Stomach (tissue), 4 donors: ENCODE results near the gene ACACB.

Source experiments
- CTCF ChIP-seq, 7 experiments: fragments of 450-650 bp in 4 of 7; fragments of 200-600 bp in 3 of 7; sonication (generic) in 3 of 7; IDR thresholded peaks; one replicate each; pipeline ENCODE4 v1.5.1; 2016 to 2019; ENCODE audit warnings: antibody characterized with exemption in 7 of 7, control low read depth in 2 of 7, mild to moderate bottlenecking in 1 of 7
- EP300 ChIP-seq: sonication (generic); formaldehyde crosslinking; IDR thresholded peaks from one replicate; pipeline ENCODE4 v1.6.1; 2017; ENCODE audit warnings: antibody characterized with exemption

DNA sequence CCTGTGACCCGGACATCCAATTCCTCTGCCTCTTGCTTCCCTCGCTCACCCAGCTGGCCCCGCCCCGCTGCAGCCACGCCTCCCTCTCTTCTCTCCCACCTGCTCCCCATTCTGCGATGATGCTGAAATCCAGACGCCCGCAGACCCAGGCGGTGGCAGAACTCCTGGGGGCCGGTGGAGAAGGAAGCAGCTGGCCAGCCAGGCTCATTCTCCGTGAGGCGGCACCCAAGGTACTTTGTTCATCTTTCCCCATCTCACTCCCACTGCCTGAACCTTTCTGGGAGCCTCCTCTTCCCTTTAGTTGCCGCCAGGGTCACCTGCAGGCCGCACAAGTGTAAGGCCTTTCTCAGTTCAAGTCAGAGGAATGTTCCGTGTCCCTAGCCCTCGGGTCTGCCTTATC is 157.0 kb downstream of the ACACB start:
- TF ChIP-seq CTCF (IDR thresholded peaks at IDR 0.05) (no peak), EP300 (no peak)
